SK-N-SH (cell line): ENCODE results near the gene ASB9. TPM values are rescaled to one million over a fixed set of nuclear protein-coding genes. Genes with fewer than 3 reads are reported as not detected.

Source experiments
- CTCF ChIA-PET: fragments of 300-600, 350-600 bp; formaldehyde crosslinking; extraction: SDS; loops from one replicate; lab custom pipeline; 2021; lab: Yijun Ruan, JAX
- POLR2A ChIA-PET: fragments of 350-600 bp; sonication (Branson Sonifier 250); formaldehyde crosslinking; extraction: SDS; loops from one replicate; lab custom pipeline; 2020; ENCODE audit warnings: antibody characterized with exemption, inconsistent platforms; lab: Yijun Ruan, JAX
- DNase-seq: peaks from one replicate; pipeline ENCODE4 v3.0.0; 2012
- H2AFZ ChIP-seq: fragments of 200-600 bp; sonication (generic); 2 replicates; pipeline ENCODE4 v1.8.1; 2016; ENCODE audit warnings: antibody characterized with exemption, mild to moderate bottlenecking, low read depth
- H3F3A ChIP-seq: fragments of 200-600 bp; sonication (generic); replicated peaks from 2 replicates; pipeline ENCODE3; 2016; ENCODE audit warnings: antibody characterized with exemption, mild to moderate bottlenecking; ENCODE audit not compliant: insufficient read depth
- H3K27ac ChIP-seq, 2 experiments: fragments of 200-500 bp in 1 of 2; fragments of 200-600 bp in 1 of 2; sonication (Bioruptor generic) in 1 of 2; sonication (generic), shearing (Covaris generic) in 1 of 2; 2 replicates each; pipeline versions ENCODE4 v1.5.1 to v1.6.1; 2014 to 2016; ENCODE audit warnings: low read depth in 2 of 2, inconsistent platforms in 1 of 2, low read length in 1 of 2, mild to moderate bottlenecking in 1 of 2, mixed read lengths in 1 of 2
- H3K27me3 ChIP-seq: fragments of 200-600 bp; sonication (generic), shearing (Covaris generic); 2 replicates; pipeline ENCODE4 v1.6.1; 2016; ENCODE audit warnings: mixed run types; ENCODE audit not compliant: insufficient read depth
- H3K36me3 ChIP-seq, 2 experiments: fragments of 200-500 bp in 1 of 2; fragments of 200-600 bp in 1 of 2; sonication (Bioruptor generic) in 1 of 2; sonication (generic) in 1 of 2; replicated peaks in 1 of 2; 2 replicates each; pipeline versions ENCODE3 to v1.5.1; 2014 to 2016; ENCODE audit warnings: low read length in 1 of 2, mild to moderate bottlenecking in 1 of 2; ENCODE audit not compliant: insufficient read depth in 2 of 2, control insufficient read depth in 1 of 2
- H3K4me1 ChIP-seq, 2 experiments: fragments of 200-500 bp in 1 of 2; fragments of 200-600 bp in 1 of 2; sonication (Bioruptor generic) in 1 of 2; sonication (generic), shearing (Covaris generic) in 1 of 2; 2 replicates each; pipeline versions ENCODE4 v1.5.1 to v1.6.1; 2014 to 2016; ENCODE audit warnings: low read depth in 1 of 2, low read length in 1 of 2, mixed run types in 1 of 2; ENCODE audit not compliant: insufficient read depth in 2 of 2, control insufficient read depth in 1 of 2
- H3K4me2 ChIP-seq: fragments of 200-600 bp; sonication (generic), shearing (Covaris generic); 2 replicates; pipeline ENCODE4 v1.6.1; 2017; ENCODE audit warnings: mixed run types
- H3K4me3 ChIP-seq, 2 experiments: fragments of 200-500 bp in 1 of 2; fragments of 200-600 bp in 1 of 2; sonication (Bioruptor generic) in 1 of 2; sonication (generic), shearing (Covaris generic) in 1 of 2; 2 replicates each; pipeline versions ENCODE4 v1.5.1 to v1.8.1; 2014 to 2016; ENCODE audit warnings: low read depth in 2 of 2, inconsistent platforms in 1 of 2, low read length in 1 of 2, mild to moderate bottlenecking in 1 of 2, mixed read lengths in 1 of 2, moderate library complexity in 1 of 2
- H3K79me2 ChIP-seq: fragments of 200-600 bp; sonication (generic); 2 replicates; pipeline ENCODE4 v1.8.1; 2017; ENCODE audit warnings: mild to moderate bottlenecking; ENCODE audit not compliant: insufficient read depth
- H3K9ac ChIP-seq: fragments of 200-600 bp; sonication (generic); 2 replicates; pipeline ENCODE4 v1.6.1; 2017; ENCODE audit warnings: mixed run types
- H3K9me2 ChIP-seq: fragments of 200-600 bp; sonication (generic); 2 replicates; pipeline ENCODE4 v1.6.1; 2017; ENCODE audit warnings: mixed run types
- H3K9me3 ChIP-seq: fragments of 200-600 bp; sonication (generic); 2 replicates; pipeline ENCODE4 v1.6.1; 2017; ENCODE audit warnings: mixed run types, mild to moderate bottlenecking, moderate library complexity
- H4K20me1 ChIP-seq: fragments of 200-600 bp; sonication (generic); 2 replicates; pipeline ENCODE4 v1.6.1; 2017; ENCODE audit warnings: mild to moderate bottlenecking, mixed run types; ENCODE audit not compliant: insufficient read depth
- CHD2 ChIP-seq: fragments of 150-350 bp; IDR thresholded peaks from 2 replicates; pipeline ENCODE4 v1.6.1; 2018; ENCODE audit warnings: low read length; ENCODE audit not compliant: partially characterized antibody
- ELF1 ChIP-seq: IDR thresholded peaks from 2 replicates; pipeline ENCODE4 v1.4.0; 2012
- FOXM1 ChIP-seq: IDR thresholded peaks from 2 replicates; pipeline ENCODE4 v1.4.0; 2012; ENCODE audit warnings: low read depth, mild to moderate bottlenecking
- GATA2 ChIP-seq: sonication (generic); formaldehyde crosslinking; IDR thresholded peaks from 2 replicates; pipeline ENCODE4 v1.5.0; 2020; ENCODE audit warnings: mild to moderate bottlenecking, missing genetic modification reagents
- JUND ChIP-seq: IDR thresholded peaks from 2 replicates; pipeline ENCODE4 v1.4.0; 2012
- MEF2A ChIP-seq: IDR thresholded peaks from 2 replicates; pipeline ENCODE4 v1.4.0; 2012; ENCODE audit warnings: low read depth, borderline replicate concordance
- NFIC ChIP-seq: IDR thresholded peaks from 2 replicates; pipeline ENCODE4 v1.4.0; 2012; ENCODE audit warnings: borderline replicate concordance
- NRF1 ChIP-seq: IDR thresholded peaks from 2 replicates; pipeline ENCODE4 v1.6.1; 2012; ENCODE audit warnings: low read depth, mild to moderate bottlenecking, low read length
- PBX3 ChIP-seq: IDR thresholded peaks from 2 replicates; pipeline ENCODE4; 2012
- POLR2AphosphoS5 ChIP-seq: IDR thresholded peaks from 2 replicates; pipeline ENCODE4 v1.6.1; 2012; ENCODE audit warnings: low read depth, low read length
- RAD21 ChIP-seq: IDR thresholded peaks from 2 replicates; pipeline ENCODE4 v1.6.1; 2012; ENCODE audit warnings: mild to moderate bottlenecking, low read length
- RCOR1 ChIP-seq: fragments of 150-350 bp; IDR thresholded peaks from 2 replicates; pipeline ENCODE4 v1.6.1; 2017; ENCODE audit warnings: antibody characterized with exemption, low read length
- SIN3A ChIP-seq: IDR thresholded peaks from 2 replicates; pipeline ENCODE4 v1.6.1; 2012; ENCODE audit warnings: low read depth, mild to moderate bottlenecking, low read length, moderate library complexity, borderline replicate concordance
- SMC3 ChIP-seq: IDR thresholded peaks from 2 replicates; pipeline ENCODE4 v1.6.1; 2012; ENCODE audit warnings: low read depth, low read length, improper control_type of control experiment
- TCF12 ChIP-seq: IDR thresholded peaks from 2 replicates; pipeline ENCODE4 v1.4.0; 2012
- WGBS: methylation state at CpG from one replicate; pipeline ENCODE4 v1.1.6; 2017; ENCODE audit warnings: low lambda C conversion rate; 5-methylcytosine and 5-hydroxymethylcytosine counted together
- polyA plus RNA-seq, 3 experiments: library from polyadenylated mRNA; depleted of rRNA; stranded (reverse); fragments of >200 nt; gene quantifications; 2 replicates each; pipeline ENCODE4 v1.2.3, GENCODE V29; 2012
- TF ChIP-seq, protein P1 (sequence below): IDR thresholded peaks from 2 replicates; pipeline ENCODE4 v1.4.0; 2012; ENCODE audit warnings: low read depth
- TF ChIP-seq, protein P2 (sequence below): IDR thresholded peaks from 2 replicates; pipeline ENCODE4 v1.4.0; 2012; ENCODE audit warnings: low read depth, borderline replicate concordance

Gene ASB9
- polyA plus RNA-seq, 1 of the 3 experiments (the other 2 are of a cell fraction), result 2.5 TPM

- Histone ChIP-seq H3K4me1 (no peaks in the 10 kb centered on the region), H3K4me2 (no peak overlapping the region), H4K20me1 (no peaks in the 10 kb centered on the region), H3K27ac (no peak overlapping the region), H2AFZ (no peak overlapping the region), H3F3A (no peaks in the 10 kb centered on the region), H3K4me3 (no peak overlapping the region), H3K27me3 (no peaks in the 10 kb centered on the region), H3K9me3 (no peaks in the 10 kb centered on the region), H3K79me2 (no peaks in the 10 kb centered on the region), H3K36me3 (no peaks in the 10 kb centered on the region), H3K9me2 (no peaks in the 10 kb centered on the region), H3K9ac (no peak overlapping the region)
- TF ChIP-seq RAD21 (no peak), RCOR1 (no peak), JUND (no peak), NFIC (no peak), TCF12 (no peak), MEF2A (no peak)
- no peak for DNase-seq
- 13% methylated on average over 1 of the region's 1 CpG for WGBS
- POLR2A ChIA-PET, result no interaction called here
- CTCF ChIA-PET, result interaction anchor here (1.5 kb wide), 1 partner anchor 73 kb away, joined by 3 read pairs; no protein-coding TSS in a partner anchor
These were observed 53.6 kb downstream of the ASB9 start for GRCh38 chrX:15216280-15216679.

DNA sequence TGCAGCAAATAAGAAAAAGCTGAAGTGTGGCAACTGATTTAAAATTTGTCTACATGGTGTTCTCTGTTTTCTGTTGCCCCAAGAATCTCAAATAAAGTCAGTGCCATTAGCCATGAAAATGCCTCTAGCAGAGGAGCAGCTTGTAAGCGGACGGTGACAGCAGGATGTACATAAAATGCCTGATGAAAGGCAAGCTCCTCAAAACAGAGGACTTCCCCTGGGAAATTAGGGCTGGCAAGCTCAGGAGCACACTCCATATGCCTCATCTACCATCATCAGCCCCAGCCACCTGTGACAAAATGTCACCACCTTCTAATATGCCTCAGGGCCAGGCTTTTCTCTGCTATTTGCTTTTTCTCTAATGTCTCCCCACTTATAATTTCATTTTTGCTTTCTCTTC lies 54.5 kb downstream of the ASB9 start:
- H3K79me2 ChIP-seq, result no peaks in the 10 kb centered on the region
- ChIA-PET CTCF (interaction anchor here (1.5 kb wide), 1 partner anchor 72 kb away, joined by 3 read pairs; no protein-coding TSS in a partner anchor), POLR2A (no interaction called here)
- H3K4me1 ChIP-seq, result no peaks in the 10 kb centered on the region
- no peaks in the 10 kb centered on the region for H3F3A ChIP-seq
- TF ChIP-seq CHD2 (no peak), SMC3 (no peak), PBX3 (no peak), FOXM1 (no peak), NFIC (no peak), GATA2 (CRISPR knock-in tag) (no peak), ELF1 (no peak), SIN3A (no peak), NRF1 (no peak), POLR2AphosphoS5 (no peak)
- TF ChIP-seq, protein P1, sequence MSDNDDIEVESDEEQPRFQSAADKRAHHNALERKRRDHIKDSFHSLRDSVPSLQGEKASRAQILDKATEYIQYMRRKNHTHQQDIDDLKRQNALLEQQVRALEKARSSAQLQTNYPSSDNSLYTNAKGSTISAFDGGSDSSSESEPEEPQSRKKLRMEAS, result no peak
- TF ChIP-seq, protein P2, sequence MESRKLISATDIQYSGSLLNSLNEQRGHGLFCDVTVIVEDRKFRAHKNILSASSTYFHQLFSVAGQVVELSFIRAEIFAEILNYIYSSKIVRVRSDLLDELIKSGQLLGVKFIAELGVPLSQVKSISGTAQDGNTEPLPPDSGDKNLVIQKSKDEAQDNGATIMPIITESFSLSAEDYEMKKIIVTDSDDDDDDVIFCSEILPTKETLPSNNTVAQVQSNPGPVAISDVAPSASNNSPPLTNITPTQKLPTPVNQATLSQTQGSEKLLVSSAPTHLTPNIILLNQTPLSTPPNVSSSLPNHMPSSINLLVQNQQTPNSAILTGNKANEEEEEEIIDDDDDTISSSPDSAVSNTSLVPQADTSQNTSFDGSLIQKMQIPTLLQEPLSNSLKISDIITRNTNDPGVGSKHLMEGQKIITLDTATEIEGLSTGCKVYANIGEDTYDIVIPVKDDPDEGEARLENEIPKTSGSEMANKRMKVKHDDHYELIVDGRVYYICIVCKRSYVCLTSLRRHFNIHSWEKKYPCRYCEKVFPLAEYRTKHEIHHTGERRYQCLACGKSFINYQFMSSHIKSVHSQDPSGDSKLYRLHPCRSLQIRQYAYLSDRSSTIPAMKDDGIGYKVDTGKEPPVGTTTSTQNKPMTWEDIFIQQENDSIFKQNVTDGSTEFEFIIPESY, result no peak
- no peak overlapping the region for H3K9ac ChIP-seq
- H2AFZ ChIP-seq, result no peak overlapping the region
- H3K4me3 ChIP-seq, result no peak overlapping the region
- H3K27me3 ChIP-seq, result no peaks in the 10 kb centered on the region
- DNase-seq, result no peak
- no peaks in the 10 kb centered on the region for H3K9me3 ChIP-seq
- no peaks in the 10 kb centered on the region for H4K20me1 ChIP-seq
- no peaks in the 10 kb centered on the region for H3K9me2 ChIP-seq
- no peak overlapping the region for H3K27ac ChIP-seq
- H3K36me3 ChIP-seq, result no peaks in the 10 kb centered on the region
- WGBS, result 41% methylated on average over 2 of the region's 2 CpGs
- no peak overlapping the region for H3K4me2 ChIP-seq
